Vagina (tissue), 2 donors: ENCODE results near the gene SUGCT. TPM values are rescaled to one million over a fixed set of nuclear protein-coding genes. Genes with fewer than 3 reads are reported as not detected.

Source experiments
- DNase-seq, 2 donors: peaks; one replicate each; pipeline ENCODE4 v3.0.0-alpha.2; 2017; ENCODE audit errors: extremely low spot score in 2 of 2
- H3K27ac ChIP-seq: fragments of 200-600 bp; sonication (generic); one replicate; pipeline ENCODE4 v1.5.1; 2019
- H3K27me3 ChIP-seq: fragments of 200-600 bp; sonication (generic); one replicate; pipeline ENCODE4 v1.5.1; 2019
- H3K36me3 ChIP-seq, 2 donors: fragments of 200-600 bp; sonication (generic); one replicate each; pipeline ENCODE4 v1.5.1; 2017 to 2019
- H3K4me1 ChIP-seq: fragments of 200-600 bp; sonication (generic); one replicate; pipeline ENCODE4 v1.5.1; 2019
- H3K4me3 ChIP-seq, 2 donors: fragments of 200-600 bp; sonication (generic); 1 replicate in 1 of 2; 2 replicates in 1 of 2; pipeline ENCODE4 v1.5.1; 2016 to 2019
- H3K9me3 ChIP-seq: fragments of 200-600 bp; sonication (generic); one replicate; pipeline ENCODE4 v1.5.1; 2019
- POLR2A ChIP-seq, 2 donors: fragments of 450-650 bp; IDR thresholded peaks; one replicate each; pipeline ENCODE4 v1.6.1; 2017; ENCODE audit warnings: antibody characterized with exemption in 2 of 2, mild to moderate bottlenecking in 2 of 2, moderate library complexity in 2 of 2
- POLR2AphosphoS5 ChIP-seq, 2 donors: sonication (generic); formaldehyde crosslinking; IDR thresholded peaks; one replicate each; pipeline ENCODE4 v1.9.0; 2017; ENCODE audit warnings: antibody characterized with exemption in 2 of 2, mild to moderate bottlenecking in 2 of 2, low read depth in 1 of 2; ENCODE audit not compliant: insufficient read depth in 1 of 2
- intact Hi-C: fragments of 100-400 bp; cut with DNase I; formaldehyde crosslinking; loops from one replicate; pipeline ENCODE4 v1.15.1; 2023
- total RNA-seq: library from RNA; depleted of rRNA; stranded (reverse); fragments of >200 nt; gene quantifications from one replicate; pipeline ENCODE4 v1.2.3, GENCODE V29; 2016
- TF ChIP-seq, protein P1 (sequence below), 3 experiments: fragments of 450-650 bp in 2 of 3; fragments of 200-600 bp in 1 of 3; sonication (generic) in 1 of 3; IDR thresholded peaks; one replicate each; pipeline ENCODE4 v1.5.1; 2017 to 2019; ENCODE audit warnings: antibody characterized with exemption in 3 of 3, mild to moderate bottlenecking in 2 of 3, moderate library complexity in 2 of 3

Gene SUGCT
- total RNA-seq, 1 donor from 2014 or later = 2.2 TPM

DNA sequence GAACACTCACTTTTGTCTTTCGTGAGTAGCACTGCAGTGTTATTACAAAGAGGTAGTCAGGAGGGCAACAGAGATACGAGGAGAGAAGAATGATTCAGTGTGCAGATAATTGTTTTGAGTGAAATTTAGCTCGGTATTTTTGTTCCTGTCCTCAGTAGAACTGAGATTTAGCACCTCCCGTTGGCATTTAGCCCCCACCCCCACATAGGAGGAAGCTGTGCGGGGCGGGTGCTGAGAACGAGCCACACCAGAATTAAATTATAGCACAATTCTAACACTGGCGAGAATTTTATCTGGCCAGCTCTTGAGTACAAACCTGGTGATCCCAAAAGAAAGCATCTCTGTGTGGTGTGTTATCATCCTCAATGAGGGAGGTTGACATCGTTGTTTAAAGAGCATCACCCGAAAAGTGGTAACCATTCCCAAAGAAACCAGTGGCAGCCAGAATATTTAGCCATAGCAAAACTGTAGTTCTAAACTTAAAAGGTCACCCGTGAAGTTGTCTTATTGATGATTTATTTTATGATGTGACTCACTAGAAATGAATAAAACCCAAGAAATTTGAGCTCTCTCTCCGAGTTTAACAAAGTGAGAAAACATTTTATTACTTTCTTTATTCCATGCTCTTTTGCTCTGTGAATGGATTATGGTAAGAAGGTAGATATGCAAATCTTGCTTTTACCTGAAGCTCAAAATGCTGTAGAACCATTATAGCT, 612.2 kb downstream of the SUGCT start:
- Histone ChIP-seq H3K27me3 (no peaks in the 10 kb centered on the region), H3K27ac (no peak overlapping the region), H3K4me1 (no peaks in the 10 kb centered on the region), H3K9me3 (no peaks in the 10 kb centered on the region), H3K36me3 (no peaks in the 10 kb centered on the region), H3K4me3 (no peak overlapping the region)
- DNase-seq = no peak
- intact Hi-C loops = no loop called here
- TF ChIP-seq POLR2AphosphoS5 (IDR thresholded peaks at IDR 0.05; ENCODE audit: insufficient read depth in 1 of 2, low read depth in 1 of 2) (no peak), POLR2A (IDR thresholded peaks at IDR 0.05) (no peak)
- TF ChIP-seq, protein P1, sequence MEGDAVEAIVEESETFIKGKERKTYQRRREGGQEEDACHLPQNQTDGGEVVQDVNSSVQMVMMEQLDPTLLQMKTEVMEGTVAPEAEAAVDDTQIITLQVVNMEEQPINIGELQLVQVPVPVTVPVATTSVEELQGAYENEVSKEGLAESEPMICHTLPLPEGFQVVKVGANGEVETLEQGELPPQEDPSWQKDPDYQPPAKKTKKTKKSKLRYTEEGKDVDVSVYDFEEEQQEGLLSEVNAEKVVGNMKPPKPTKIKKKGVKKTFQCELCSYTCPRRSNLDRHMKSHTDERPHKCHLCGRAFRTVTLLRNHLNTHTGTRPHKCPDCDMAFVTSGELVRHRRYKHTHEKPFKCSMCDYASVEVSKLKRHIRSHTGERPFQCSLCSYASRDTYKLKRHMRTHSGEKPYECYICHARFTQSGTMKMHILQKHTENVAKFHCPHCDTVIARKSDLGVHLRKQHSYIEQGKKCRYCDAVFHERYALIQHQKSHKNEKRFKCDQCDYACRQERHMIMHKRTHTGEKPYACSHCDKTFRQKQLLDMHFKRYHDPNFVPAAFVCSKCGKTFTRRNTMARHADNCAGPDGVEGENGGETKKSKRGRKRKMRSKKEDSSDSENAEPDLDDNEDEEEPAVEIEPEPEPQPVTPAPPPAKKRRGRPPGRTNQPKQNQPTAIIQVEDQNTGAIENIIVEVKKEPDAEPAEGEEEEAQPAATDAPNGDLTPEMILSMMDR (IDR thresholded peaks at IDR 0.05) = no peak

DNA sequence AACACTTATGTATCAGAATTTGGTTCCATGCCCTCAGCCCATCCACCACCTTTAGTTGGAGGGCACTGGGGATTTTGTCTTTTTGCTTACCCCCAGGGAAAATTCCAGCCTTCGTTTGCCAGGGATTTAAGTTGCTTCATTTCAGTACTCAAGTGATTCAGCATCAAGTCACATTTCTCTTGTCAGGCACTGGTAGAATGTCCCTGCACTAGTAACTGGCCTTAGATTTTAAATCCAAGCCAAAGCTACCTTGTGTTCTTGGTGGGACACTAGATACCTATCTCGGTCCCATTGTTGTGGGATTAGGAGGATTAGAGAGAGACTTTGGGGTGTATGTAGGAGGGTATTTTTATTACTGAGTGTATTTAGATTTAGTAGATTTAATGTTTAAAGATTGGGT, 613.1 kb downstream of the SUGCT start:
- H3K36me3 ChIP-seq = no peaks in the 10 kb centered on the region
- H3K4me1 ChIP-seq = no peaks in the 10 kb centered on the region
- TF ChIP-seq POLR2A (IDR thresholded peaks at IDR 0.05) = no peak
- TF ChIP-seq, protein P1 (IDR thresholded peaks at IDR 0.05) = no peak
- no peak for TF ChIP-seq POLR2AphosphoS5 (IDR thresholded peaks at IDR 0.05; ENCODE audit: insufficient read depth in 1 of 2, low read depth in 1 of 2)
- H3K27me3 ChIP-seq = no peaks in the 10 kb centered on the region
- H3K9me3 ChIP-seq = no peaks in the 10 kb centered on the region
- no peak overlapping the region for H3K4me3 ChIP-seq
- no peak overlapping the region for H3K27ac ChIP-seq
- no peak for DNase-seq
- intact Hi-C loops = no loop called here

DNA sequence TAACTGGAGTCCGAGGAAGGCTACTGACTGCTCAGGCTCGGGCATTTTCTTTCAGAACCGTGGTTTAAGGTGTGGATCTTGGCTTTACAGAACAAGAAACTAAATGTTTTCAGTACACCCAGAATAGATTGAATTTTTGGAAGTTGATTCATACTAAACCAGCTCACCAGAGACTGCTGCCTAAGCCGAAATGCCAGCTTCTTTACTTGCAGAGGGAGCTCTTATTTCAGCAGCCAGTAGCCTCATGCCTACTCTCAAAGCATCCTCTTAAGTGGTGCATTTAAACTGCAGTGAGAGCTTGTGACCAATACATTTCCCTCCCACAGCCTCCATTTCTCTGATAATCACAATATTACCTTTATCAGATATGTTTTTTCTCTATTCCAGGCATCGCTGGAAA, 615.1 kb downstream of the SUGCT start:
- no peaks in the 10 kb centered on the region for H3K9me3 ChIP-seq
- no peaks in the 10 kb centered on the region for H3K4me1 ChIP-seq
- no peak for TF ChIP-seq POLR2A (IDR thresholded peaks at IDR 0.05)
- TF ChIP-seq, protein P1 (IDR thresholded peaks at IDR 0.05) = no peak
- no peak for TF ChIP-seq POLR2AphosphoS5 (IDR thresholded peaks at IDR 0.05; ENCODE audit: insufficient read depth in 1 of 2, low read depth in 1 of 2)
- no peak overlapping the region for H3K4me3 ChIP-seq
- no peaks in the 10 kb centered on the region for H3K36me3 ChIP-seq
- no peak for DNase-seq
- H3K27me3 ChIP-seq = no peaks in the 10 kb centered on the region
- intact Hi-C loops = no loop called here
- H3K27ac ChIP-seq = no peak overlapping the region

DNA sequence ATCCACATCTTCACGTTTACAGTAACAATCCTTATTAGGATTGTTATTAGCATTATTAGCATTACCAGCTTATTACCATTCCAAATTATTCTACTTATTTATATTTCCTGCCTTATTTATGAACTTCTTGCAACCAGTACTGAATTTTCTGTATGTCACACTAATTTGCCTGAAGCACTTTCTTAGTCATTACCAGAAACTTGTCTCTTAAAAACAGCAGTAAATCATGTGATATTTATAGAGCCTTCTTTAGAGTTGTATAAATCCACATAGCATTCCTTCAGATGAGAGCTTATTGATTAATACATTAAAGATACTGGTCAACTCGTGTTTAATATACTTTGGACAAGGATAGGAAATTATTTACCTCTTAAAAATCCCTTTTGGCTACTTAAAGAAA, 618.6 kb downstream of the SUGCT start:
- Histone ChIP-seq H3K9me3 (no peaks in the 10 kb centered on the region), H3K27ac (no peak overlapping the region), H3K36me3 (no peaks in the 10 kb centered on the region), H3K4me1 (no peaks in the 10 kb centered on the region), H3K27me3 (no peaks in the 10 kb centered on the region), H3K4me3 (no peak overlapping the region)
- TF ChIP-seq, protein P1 (IDR thresholded peaks at IDR 0.05) = no peak
- TF ChIP-seq POLR2AphosphoS5 (IDR thresholded peaks at IDR 0.05; ENCODE audit: insufficient read depth in 1 of 2, low read depth in 1 of 2) (no peak), POLR2A (IDR thresholded peaks at IDR 0.05) (no peak)
- intact Hi-C loops = no loop called here
- DNase-seq = no peak

DNA sequence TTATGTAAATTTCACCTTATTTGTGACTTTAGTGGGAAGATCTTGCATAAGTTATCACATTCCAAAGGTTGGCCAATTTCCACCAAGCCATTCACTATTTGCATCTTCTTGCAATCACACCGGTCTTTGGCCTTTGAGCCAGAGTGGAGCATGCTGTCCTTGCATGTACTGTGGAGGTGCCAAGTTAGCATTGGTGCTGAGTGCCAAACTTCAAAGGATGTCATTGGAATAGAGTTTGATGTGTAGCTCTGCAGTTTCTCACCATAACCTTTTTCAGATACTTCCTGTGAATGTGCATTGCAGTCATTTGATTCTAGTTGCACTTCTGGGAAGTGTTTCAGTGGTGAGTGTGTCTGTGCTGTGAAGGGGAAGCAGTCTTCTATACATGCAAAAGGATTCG, 620.6 kb downstream of the SUGCT start:
- no peak for TF ChIP-seq POLR2A (IDR thresholded peaks at IDR 0.05)
- TF ChIP-seq POLR2AphosphoS5 (IDR thresholded peaks at IDR 0.05; ENCODE audit: insufficient read depth in 1 of 2, low read depth in 1 of 2) = no peak
- TF ChIP-seq, protein P1 (IDR thresholded peaks at IDR 0.05) = no peak
- H3K4me3 ChIP-seq = no peak overlapping the region
- DNase-seq = no peak
- H3K4me1 ChIP-seq = no peaks in the 10 kb centered on the region
- H3K27me3 ChIP-seq = no peaks in the 10 kb centered on the region
- H3K27ac ChIP-seq = no peak overlapping the region
- H3K9me3 ChIP-seq = no peaks in the 10 kb centered on the region
- H3K36me3 ChIP-seq = no peaks in the 10 kb centered on the region
- intact Hi-C loops = no loop called here
